HCT116 (cell line): ENCODE data around the gene F11R. TPM values are rescaled to one million over a fixed set of nuclear protein-coding genes. Genes with fewer than 3 reads are reported as not detected.

Experiments used
- ATAC-seq: fragments of 200-7000 bp; cut with Tn5 transposase; 2 replicates; pipeline ENCODE4 v1.9.1; 2020; ENCODE audit warnings: mild to moderate bottlenecking, moderate library complexity
- BruUV-seq: library from RNA; stranded (reverse); fragments of 400-500 nt; replicated peaks from 2 replicates; lab custom pipeline; 2021; lab: Mats Ljungman, UMichigan
- CTCF ChIA-PET: fragments of 300-600 bp; sonication (Branson Sonifier 250); formaldehyde crosslinking; loops from one replicate; lab custom pipeline; 2021; ENCODE audit warnings: antibody characterized with exemption; lab: Charles Lee
- POLR2A ChIA-PET: fragments of 300-600, 350-600 bp; sonication (Branson Sonifier 250); formaldehyde crosslinking; loops from one replicate; lab custom pipeline; 2021; ENCODE audit warnings: antibody characterized with exemption; lab: Charles Lee
- RAD21 ChIA-PET, 2 experiments: fragments of 300-600 bp; sonication (Branson Sonifier 250); formaldehyde crosslinking; loops; one replicate each; lab custom pipeline; 2023; ENCODE audit warnings: low total read pairs in 2 of 2; ENCODE audit not compliant: uncharacterized antibody in 2 of 2, unreplicated experiment in 2 of 2, low non-redundant PET in 1 of 2; lab: Charles Lee
- DNase-seq: peaks from one replicate; pipeline ENCODE4 v3.0.0-alpha.2; 2010; ENCODE audit warnings: low read depth, low spot score
- H2AFZ ChIP-seq: fragments of 200-600 bp; shearing (Covaris generic), sonication (generic); 2 replicates; pipeline ENCODE4 v1.6.1; 2017; ENCODE audit warnings: low read depth, mixed run types, mixed read lengths, antibody characterized with exemption, low read length; ENCODE audit not compliant: poor library complexity, severe bottlenecking
- H3K27ac ChIP-seq: 2 replicates; pipeline ENCODE4 v1.5.1; 2012; ENCODE audit warnings: low read depth, low read length
- H3K27me3 ChIP-seq: fragments of 200-600 bp; sonication (generic); 2 replicates; pipeline ENCODE4 v1.6.1; 2016; ENCODE audit warnings: mixed run types, low read length, mixed read lengths; ENCODE audit not compliant: insufficient read depth
- H3K36me3 ChIP-seq, 2 experiments: fragments of 200-500 bp in 1 of 2; fragments of 200-600 bp in 1 of 2; sonication (Bioruptor generic) in 1 of 2; sonication (generic) in 1 of 2; 2 replicates each; pipeline versions ENCODE4 v1.5.1 to v1.6.1; 2014 to 2016; ENCODE audit warnings: low read length in 2 of 2, inconsistent platforms in 1 of 2, mixed read lengths in 1 of 2, mixed run types in 1 of 2; ENCODE audit not compliant: insufficient read depth in 2 of 2, control insufficient read depth in 1 of 2
- H3K4me1 ChIP-seq, 2 experiments: fragments of 200-600 bp in 1 of 2; sonication (generic) in 1 of 2; 2 replicates each; pipeline versions ENCODE4 v1.5.1 to v1.6.1; 2012 to 2017; ENCODE audit warnings: low read length in 2 of 2, inconsistent platforms in 1 of 2, mild to moderate bottlenecking in 1 of 2, mixed read lengths in 1 of 2, mixed run types in 1 of 2, moderate library complexity in 1 of 2; ENCODE audit not compliant: insufficient read depth in 2 of 2, control insufficient read depth in 1 of 2
- H3K4me2 ChIP-seq: fragments of 200-600 bp; sonication (generic); 2 replicates; pipeline ENCODE4 v1.6.1; 2017; ENCODE audit warnings: mixed run types, low read length, mixed read lengths
- H3K4me3 ChIP-seq, 2 experiments: fragments of 200-600 bp in 1 of 2; sonication (generic) in 1 of 2; replicated peaks in 1 of 2; 2 replicates each; pipeline ENCODE4 v1.5.1; 2011 to 2016; ENCODE audit warnings: low read length in 2 of 2, control low read depth in 1 of 2, low read depth in 1 of 2, mild to moderate bottlenecking in 1 of 2, mixed read lengths in 1 of 2, mixed run types in 1 of 2
- H3K79me2 ChIP-seq: fragments of 200-600 bp; sonication (generic); 2 replicates; pipeline ENCODE4 v1.6.1; 2017; ENCODE audit warnings: mild to moderate bottlenecking, mixed run types, low read length, moderate library complexity, mixed read lengths; ENCODE audit not compliant: insufficient read depth
- H3K9ac ChIP-seq: fragments of 200-600 bp; sonication (generic); 2 replicates; pipeline ENCODE4 v1.6.1; 2016; ENCODE audit warnings: low read length, mixed read lengths
- H3K9me2 ChIP-seq: fragments of 200-600 bp; sonication (generic), shearing (Covaris generic); 2 replicates; pipeline ENCODE4 v1.6.1; 2017; ENCODE audit warnings: mixed run types, mild to moderate bottlenecking, moderate library complexity; ENCODE audit not compliant: insufficient read depth
- H3K9me3 ChIP-seq, 2 experiments: fragments of 200-500 bp in 1 of 2; fragments of 200-600 bp in 1 of 2; sonication (Bioruptor generic) in 1 of 2; sonication (generic) in 1 of 2; 2 replicates each; pipeline ENCODE4 v1.6.1; 2014 to 2017; ENCODE audit warnings: low read length in 2 of 2, mixed read lengths in 2 of 2, inconsistent platforms in 1 of 2, low read depth in 1 of 2, mild to moderate bottlenecking in 1 of 2, mixed run types in 1 of 2, moderate library complexity in 1 of 2; ENCODE audit not compliant: control insufficient read depth in 1 of 2, insufficient read depth in 1 of 2
- H4K20me1 ChIP-seq: fragments of 200-600 bp; sonication (generic), shearing (Covaris generic); 2 replicates; pipeline ENCODE4 v1.6.1; 2017; ENCODE audit warnings: mixed run types, mild to moderate bottlenecking, moderate library complexity; ENCODE audit not compliant: insufficient read depth
- CBX3 ChIP-seq: IDR thresholded peaks from 2 replicates; pipeline ENCODE4 v1.6.1; 2012; ENCODE audit warnings: low read depth
- CEBPB ChIP-seq: IDR thresholded peaks from 2 replicates; pipeline ENCODE4 v1.6.1; 2012; ENCODE audit warnings: low read depth
- ELF1 ChIP-seq: IDR thresholded peaks from 2 replicates; pipeline ENCODE4 v1.6.1; 2012; ENCODE audit warnings: low read depth, borderline replicate concordance
- EZH2phosphoT487 ChIP-seq: fragments of 200-600 bp; IDR thresholded peaks from 2 replicates; pipeline ENCODE4 v1.6.1; 2018; ENCODE audit warnings: antibody characterized with exemption, borderline replicate concordance
- FOSL1 ChIP-seq: IDR thresholded peaks from 2 replicates; pipeline ENCODE4 v1.6.1; 2012; ENCODE audit warnings: low read depth
- POLR2A ChIP-seq: IDR thresholded peaks from 2 replicates; pipeline ENCODE4 v1.7.0; 2011; ENCODE audit warnings: borderline replicate concordance; ENCODE audit not compliant: insufficient read depth, insufficient read length; ENCODE audit errors: extremely low read depth
- RAD21 ChIP-seq: IDR thresholded peaks from 2 replicates; pipeline ENCODE4 v1.6.1; 2012; ENCODE audit warnings: low read depth, mild to moderate bottlenecking
- SP1 ChIP-seq: IDR thresholded peaks from 2 replicates; pipeline ENCODE4 v1.6.1; 2012; ENCODE audit warnings: low read depth
- SRF ChIP-seq: IDR thresholded peaks from 2 replicates; pipeline ENCODE4 v1.6.1; 2012; ENCODE audit warnings: low read depth
- YY1 ChIP-seq: IDR thresholded peaks from 2 replicates; pipeline ENCODE4 v1.6.1; 2011; ENCODE audit warnings: low read length, low read depth, moderate library complexity, mild to moderate bottlenecking; ENCODE audit not compliant: insufficient replicate concordance; ENCODE audit errors: extremely low read depth
- ZNF274 ChIP-seq: fragments of 200-500 bp; sonication (Bioruptor generic); IDR thresholded peaks from 2 replicates; pipeline ENCODE4 v1.6.1; 2014; ENCODE audit warnings: mild to moderate bottlenecking, low read depth, low read length, inconsistent platforms
- intact Hi-C: fragments of 100-400 bp; cut with micrococcal nuclease; formaldehyde crosslinking; loops from 2 replicates; pipeline ENCODE4 v1.10.0; 2022
- total RNA-seq: library from RNA; stranded (reverse); gene quantifications from one replicate; pipeline ENCODE4 v1.2.1, GENCODE V29; 2021; ENCODE audit not compliant: unreplicated experiment
- TF ChIP-seq, protein P1 (sequence below): IDR thresholded peaks from 2 replicates; pipeline ENCODE4 v1.6.1; 2012
- TF ChIP-seq, protein P2 (sequence below), 3 experiments: fragments of 200-600 bp in 1 of 3; sonication (generic) in 1 of 3; IDR thresholded peaks in 2 of 3; conservative IDR thresholded peaks in 1 of 3; 2 replicates each; pipeline ENCODE4 v1.5.1; 2012 to 2017; ENCODE audit warnings: low read depth in 2 of 3, low read length in 2 of 3, antibody characterized with exemption in 1 of 3, borderline replicate concordance in 1 of 3, control low read depth in 1 of 3, mild to moderate bottlenecking in 1 of 3, mixed read lengths in 1 of 3, mixed run types in 1 of 3, moderate library complexity in 1 of 3; ENCODE audit not compliant: insufficient read depth in 1 of 3

Gene F11R
- total RNA-seq, 1 experiment from 2014 or later: 86.7 TPM

DNA sequence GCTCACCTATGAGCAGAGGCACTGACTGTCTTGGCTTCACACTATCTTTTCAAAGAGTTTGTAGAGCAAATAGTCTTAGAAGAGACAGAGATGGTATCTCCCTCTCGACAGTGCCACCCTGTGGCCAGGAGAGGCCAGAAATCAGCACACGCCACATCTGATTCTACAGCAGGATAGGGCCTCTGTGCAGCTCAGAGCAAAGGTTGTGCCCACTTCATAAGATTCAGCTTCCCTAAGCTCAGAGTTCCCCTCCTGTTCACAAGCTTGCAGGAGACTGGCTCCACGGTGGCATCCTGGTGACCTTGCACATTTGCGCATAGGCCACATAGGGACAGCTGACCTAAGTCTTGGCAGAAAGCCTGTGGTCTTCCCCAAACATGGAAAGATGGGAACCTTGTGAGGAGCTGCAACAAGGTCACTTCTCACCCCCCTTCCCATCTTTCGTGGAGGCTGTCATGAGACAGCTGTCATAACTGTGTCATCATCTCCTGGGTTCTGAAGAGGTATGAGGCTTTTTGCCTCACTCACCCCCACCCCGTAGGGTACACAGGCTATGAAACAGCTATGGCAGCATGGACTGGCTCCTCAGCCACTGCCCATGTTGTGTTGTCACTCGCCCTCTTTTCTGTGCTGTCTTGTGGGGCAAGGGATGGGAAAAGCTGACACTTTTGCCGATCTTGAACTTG is 69.4 kb downstream of the F11R start:
- H2AFZ ChIP-seq: peak overlapping the region; percentile 33
- H3K9me2 ChIP-seq: no peaks in the 10 kb centered on the region
- no peaks in the 10 kb centered on the region for H3K27me3 ChIP-seq
- no peak overlapping the region for H3K27ac ChIP-seq
- RAD21 ChIA-PET: interaction anchor here (0.7 to 1.3 kb wide), 4 partner anchors 114 to 270 kb away, joined by 3 read pairs; no protein-coding TSS in a partner anchor
- ATAC-seq (peak; percentile 81), DNase-seq (peak; percentile 27)
- no peaks in the 10 kb centered on the region for H3K79me2 ChIP-seq
- CTCF ChIA-PET: interaction anchor here (0.7 to 4.7 kb wide), 18 partner anchors 10 to 276 kb away, joined by 3 to 46 read pairs (median 4); no protein-coding TSS in a partner anchor
- H3K9ac ChIP-seq: no peak overlapping the region
- H3K36me3 ChIP-seq: no peaks in the 10 kb centered on the region
- no peak for TF ChIP-seq CBX3
- no peak for TF ChIP-seq YY1
- TF ChIP-seq SP1: no peak
- TF ChIP-seq RAD21: peak; percentile 76
- no peak for TF ChIP-seq FOSL1
- TF ChIP-seq, protein P1, sequence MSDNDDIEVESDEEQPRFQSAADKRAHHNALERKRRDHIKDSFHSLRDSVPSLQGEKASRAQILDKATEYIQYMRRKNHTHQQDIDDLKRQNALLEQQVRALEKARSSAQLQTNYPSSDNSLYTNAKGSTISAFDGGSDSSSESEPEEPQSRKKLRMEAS: no peak
- TF ChIP-seq EZH2phosphoT487: no peak
- TF ChIP-seq POLR2A: no peak
- TF ChIP-seq CEBPB: no peak
- TF ChIP-seq, protein P2, sequence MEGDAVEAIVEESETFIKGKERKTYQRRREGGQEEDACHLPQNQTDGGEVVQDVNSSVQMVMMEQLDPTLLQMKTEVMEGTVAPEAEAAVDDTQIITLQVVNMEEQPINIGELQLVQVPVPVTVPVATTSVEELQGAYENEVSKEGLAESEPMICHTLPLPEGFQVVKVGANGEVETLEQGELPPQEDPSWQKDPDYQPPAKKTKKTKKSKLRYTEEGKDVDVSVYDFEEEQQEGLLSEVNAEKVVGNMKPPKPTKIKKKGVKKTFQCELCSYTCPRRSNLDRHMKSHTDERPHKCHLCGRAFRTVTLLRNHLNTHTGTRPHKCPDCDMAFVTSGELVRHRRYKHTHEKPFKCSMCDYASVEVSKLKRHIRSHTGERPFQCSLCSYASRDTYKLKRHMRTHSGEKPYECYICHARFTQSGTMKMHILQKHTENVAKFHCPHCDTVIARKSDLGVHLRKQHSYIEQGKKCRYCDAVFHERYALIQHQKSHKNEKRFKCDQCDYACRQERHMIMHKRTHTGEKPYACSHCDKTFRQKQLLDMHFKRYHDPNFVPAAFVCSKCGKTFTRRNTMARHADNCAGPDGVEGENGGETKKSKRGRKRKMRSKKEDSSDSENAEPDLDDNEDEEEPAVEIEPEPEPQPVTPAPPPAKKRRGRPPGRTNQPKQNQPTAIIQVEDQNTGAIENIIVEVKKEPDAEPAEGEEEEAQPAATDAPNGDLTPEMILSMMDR (IDR thresholded peaks at IDR 0.05 in 2 of 3, conservative IDR thresholded peaks at IDR 0.05 in 1 of 3; ENCODE audit: borderline replicate concordance in 1 of 3, insufficient read depth in 1 of 3, low read depth in 2 of 3, low read length in 2 of 3): peak; percentile 79 to 85 (median 82)
- TF ChIP-seq ZNF274: no peak
- TF ChIP-seq SRF: no peak
- no peak for TF ChIP-seq ELF1
- H3K4me3 ChIP-seq: no peak overlapping the region
- BruUV-seq: no TSS peak
- H3K4me2 ChIP-seq: no peak overlapping the region
- no peaks in the 10 kb centered on the region for H4K20me1 ChIP-seq
- no peaks in the 10 kb centered on the region for H3K9me3 ChIP-seq
- intact Hi-C loops: loop anchor here (1.0 to 5.0 kb wide), 5 partner anchors 116 to 524 kb away; no protein-coding TSS in a partner anchor
- H3K4me1 ChIP-seq: peaks cover 0 to 8% of the 10 kb centered on the region in 2 experiments; a peak in 2 of 4 replicates
- POLR2A ChIA-PET: interaction anchor here (0.9 kb wide), 1 partner anchor 117 kb away, joined by 3 read pairs; no protein-coding TSS in a partner anchor
